ENCODE data around the gene AQR. TPM values are rescaled to one million over a fixed set of nuclear protein-coding genes. Genes with fewer than 3 reads are reported as not detected.

The AQR gene
- total and polyA plus RNA-seq, 2 donors from 2014 or later, result 14.2 to 30.9 TPM

DNA sequence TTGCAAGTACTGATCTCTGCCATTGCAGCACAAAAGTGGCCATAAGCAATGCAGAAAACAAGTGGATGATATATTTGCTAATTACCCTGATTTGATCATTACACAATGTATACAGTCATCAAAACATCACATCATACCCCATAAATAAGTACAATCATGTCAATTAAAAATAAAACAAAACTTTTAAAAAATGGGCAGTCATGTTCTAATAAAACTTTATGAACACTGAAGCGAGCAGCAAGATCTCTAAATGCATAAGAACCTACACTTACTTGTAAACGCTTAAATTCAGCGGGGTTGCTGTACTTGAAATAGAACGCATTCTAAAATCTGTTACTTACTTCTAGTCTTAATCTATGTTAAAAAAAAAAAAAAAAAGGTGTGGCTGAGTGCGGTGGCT lies 73.4 kb downstream of the AQR start:
- Histone ChIP-seq H3K9ac (ENCODE audit: low read length in 3 of 3) (no peak overlapping the region), H3K36me3 (ENCODE audit: control insufficient read depth in 2 of 3, insufficient read depth in 3 of 3, low read length in 3 of 3) (peaks cover 15 to 38% (median 24%) of the 10 kb centered on the region in 3 donors), H3K9me3 (ENCODE audit: control insufficient read depth in 2 of 3, insufficient read depth in 1 of 3, low read length in 3 of 3) (peaks cover 0 to 6% (median 2%) of the 10 kb centered on the region in 3 donors), H3K27ac (ENCODE audit: low read depth in 2 of 2, low read length in 2 of 2) (no peak overlapping the region), H3K4me1 (ENCODE audit: control insufficient read depth in 2 of 3, insufficient read depth in 2 of 3, low read depth in 1 of 3, low read length in 3 of 3) (no peaks in the 10 kb centered on the region), H3K4me3 (ENCODE audit: low read length in 3 of 3) (no peak overlapping the region), H3K27me3 (ENCODE audit: control insufficient read depth, insufficient read depth, low read length) (no peaks in the 10 kb centered on the region)
- FAIRE-seq, result no peak
- TF ChIP-seq, protein P1, sequence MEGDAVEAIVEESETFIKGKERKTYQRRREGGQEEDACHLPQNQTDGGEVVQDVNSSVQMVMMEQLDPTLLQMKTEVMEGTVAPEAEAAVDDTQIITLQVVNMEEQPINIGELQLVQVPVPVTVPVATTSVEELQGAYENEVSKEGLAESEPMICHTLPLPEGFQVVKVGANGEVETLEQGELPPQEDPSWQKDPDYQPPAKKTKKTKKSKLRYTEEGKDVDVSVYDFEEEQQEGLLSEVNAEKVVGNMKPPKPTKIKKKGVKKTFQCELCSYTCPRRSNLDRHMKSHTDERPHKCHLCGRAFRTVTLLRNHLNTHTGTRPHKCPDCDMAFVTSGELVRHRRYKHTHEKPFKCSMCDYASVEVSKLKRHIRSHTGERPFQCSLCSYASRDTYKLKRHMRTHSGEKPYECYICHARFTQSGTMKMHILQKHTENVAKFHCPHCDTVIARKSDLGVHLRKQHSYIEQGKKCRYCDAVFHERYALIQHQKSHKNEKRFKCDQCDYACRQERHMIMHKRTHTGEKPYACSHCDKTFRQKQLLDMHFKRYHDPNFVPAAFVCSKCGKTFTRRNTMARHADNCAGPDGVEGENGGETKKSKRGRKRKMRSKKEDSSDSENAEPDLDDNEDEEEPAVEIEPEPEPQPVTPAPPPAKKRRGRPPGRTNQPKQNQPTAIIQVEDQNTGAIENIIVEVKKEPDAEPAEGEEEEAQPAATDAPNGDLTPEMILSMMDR (IDR thresholded peaks at IDR 0.05; ENCODE audit: borderline replicate concordance, extremely low read depth, insufficient read depth), result no peak
- intact Hi-C loops (cut with DNase I), result no loop called here
- DNase-seq, result no peak

DNA sequence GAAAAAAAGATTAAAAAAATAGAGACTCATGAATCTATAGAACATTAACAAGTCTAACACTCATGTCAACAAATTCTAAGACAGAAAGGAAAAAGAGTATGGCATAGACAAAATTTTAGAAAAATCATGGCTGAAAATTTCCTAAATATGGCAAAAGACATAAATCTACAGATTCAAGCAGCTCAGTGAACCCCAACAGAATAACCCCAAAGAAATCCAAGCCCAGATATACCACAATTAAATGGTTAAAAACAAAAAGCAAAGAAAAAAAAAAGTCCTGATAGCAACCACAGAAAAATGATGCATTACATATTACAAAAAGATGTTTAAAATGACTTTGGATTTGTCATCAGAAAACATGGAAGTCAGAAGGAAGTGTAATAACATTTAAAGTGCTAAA lies 75.6 kb downstream of the AQR start:
- intact Hi-C loops (cut with DNase I), result no loop called here
- Histone ChIP-seq H3K27me3 (ENCODE audit: control insufficient read depth, insufficient read depth, low read length) (no peaks in the 10 kb centered on the region), H3K4me1 (ENCODE audit: control insufficient read depth in 2 of 3, insufficient read depth in 2 of 3, low read depth in 1 of 3, low read length in 3 of 3) (no peaks in the 10 kb centered on the region), H3K9me3 (ENCODE audit: control insufficient read depth in 2 of 3, insufficient read depth in 1 of 3, low read length in 3 of 3) (peaks cover 0 to 6% (median 2%) of the 10 kb centered on the region in 3 donors), H3K36me3 (ENCODE audit: control insufficient read depth in 2 of 3, insufficient read depth in 3 of 3, low read length in 3 of 3) (peaks cover 15 to 29% (median 19%) of the 10 kb centered on the region in 3 donors), H3K27ac (ENCODE audit: low read depth in 2 of 2, low read length in 2 of 2) (no peak overlapping the region), H3K9ac (ENCODE audit: low read length in 3 of 3) (no peak overlapping the region), H3K4me3 (ENCODE audit: low read length in 3 of 3) (no peak overlapping the region)
- TF ChIP-seq, protein P1 (IDR thresholded peaks at IDR 0.05; ENCODE audit: borderline replicate concordance, extremely low read depth, insufficient read depth), result no peak
- no peak for DNase-seq
- FAIRE-seq, result no peak

DNA sequence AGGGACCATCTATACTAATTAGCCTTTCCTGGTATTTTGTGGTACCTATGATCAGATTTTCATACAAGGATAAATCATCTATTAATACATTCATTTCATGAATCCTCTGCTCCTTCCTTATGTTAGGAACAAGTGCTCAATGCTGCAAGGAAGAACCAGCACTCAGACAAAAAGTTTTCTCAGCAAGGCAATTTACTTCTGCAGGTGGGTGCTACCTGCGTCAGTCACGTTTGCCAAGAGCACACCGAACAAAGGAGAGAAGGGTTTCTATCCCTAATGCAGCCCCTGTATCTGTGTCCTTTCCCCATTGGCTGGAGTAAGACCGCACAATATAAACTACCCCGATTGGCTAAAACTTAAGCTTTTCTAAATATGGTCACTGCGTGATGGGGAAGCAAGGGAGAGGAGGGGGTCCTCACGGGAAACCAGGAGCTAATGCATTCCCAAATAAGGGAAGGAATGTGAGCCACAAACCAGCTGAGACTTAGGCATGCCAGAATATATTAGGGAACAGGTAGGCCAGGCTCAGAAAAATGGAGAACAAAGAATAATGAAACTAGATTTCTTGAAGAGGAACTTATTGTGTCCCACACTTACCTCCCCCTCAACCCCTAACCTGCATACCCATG lies 76.5 kb downstream of the AQR start:
- Histone ChIP-seq H3K27me3 (ENCODE audit: control insufficient read depth, insufficient read depth, low read length) (no peaks in the 10 kb centered on the region), H3K36me3 (ENCODE audit: control insufficient read depth in 2 of 3, insufficient read depth in 3 of 3, low read length in 3 of 3) (peaks cover 15 to 26% (median 19%) of the 10 kb centered on the region in 3 donors), H3K9me3 (ENCODE audit: control insufficient read depth in 2 of 3, insufficient read depth in 1 of 3, low read length in 3 of 3) (peaks cover 0 to 6% (median 2%) of the 10 kb centered on the region in 3 donors), H3K9ac (ENCODE audit: low read length in 3 of 3) (no peak overlapping the region), H3K4me1 (ENCODE audit: control insufficient read depth in 2 of 3, insufficient read depth in 2 of 3, low read depth in 1 of 3, low read length in 3 of 3) (no peaks in the 10 kb centered on the region), H3K27ac (ENCODE audit: low read depth in 2 of 2, low read length in 2 of 2) (no peak overlapping the region), H3K4me3 (ENCODE audit: low read length in 3 of 3) (no peak overlapping the region)
- FAIRE-seq (no peak), DNase-seq (no peak)
- TF ChIP-seq, protein P1 (IDR thresholded peaks at IDR 0.05; ENCODE audit: borderline replicate concordance, extremely low read depth, insufficient read depth), result no peak
- intact Hi-C loops (cut with DNase I), result no loop called here

All from kidney (tissue), 14 donors.